Endothelial cell of umbilical vein (primary cell): Measurements from ENCODE around the gene PRRT4. TPM values are rescaled to one million over a fixed set of nuclear protein-coding genes. Genes with fewer than 3 reads are reported as not detected.

Experiments used
- BruUV-seq: library from RNA; stranded (reverse); fragments of 400-500 nt; replicated peaks from 2 replicates; lab custom pipeline; 2021; lab: Mats Ljungman, UMichigan
- CTCF ChIA-PET: fragments of 300-600, 350-600 bp; sonication (Branson Sonifier 250); formaldehyde crosslinking; loops from one replicate; lab custom pipeline; 2021; ENCODE audit warnings: antibody characterized with exemption, inconsistent platforms; lab: Charles Lee
- POLR2A ChIA-PET: fragments of 300-600, 350-600 bp; sonication (Branson Sonifier 250); formaldehyde crosslinking; loops from one replicate; lab custom pipeline; 2021; ENCODE audit warnings: antibody characterized with exemption, inconsistent platforms; lab: Charles Lee
- DNase-seq: peaks from one replicate; pipeline ENCODE4 v3.0.0-alpha.2; 2011; ENCODE audit warnings: low read depth, low spot score
- FAIRE-seq: peaks from 2 replicates; lab custom pipeline; 2011; peaks lifted over from hg19 to GRCh38; lab: Jason Lieb, UNC
- H2AFZ ChIP-seq: 2 replicates; pipeline ENCODE4 v1.6.0; 2012; ENCODE audit warnings: low read depth, low read length, control low read depth, inconsistent platforms
- H3K27ac ChIP-seq: 2 replicates; pipeline ENCODE4 v1.5.1; 2011; ENCODE audit warnings: low read depth, mild to moderate bottlenecking, control low read depth, low read length, moderate library complexity; ENCODE audit not compliant: insufficient read depth
- H3K27me3 ChIP-seq, 2 experiments: 2 replicates each; pipeline versions ENCODE4 v1.6.0 to v1.6.1; 2011; ENCODE audit warnings: low read length in 2 of 2, mixed read lengths in 1 of 2; ENCODE audit not compliant: control insufficient read depth in 2 of 2, insufficient read depth in 2 of 2
- H3K36me3 ChIP-seq, 2 experiments: 2 replicates in 1 of 2; 3 replicates in 1 of 2; pipeline ENCODE4 v1.5.1; 2011; ENCODE audit warnings: low read length in 2 of 2, mild to moderate bottlenecking in 1 of 2, moderate library complexity in 1 of 2; ENCODE audit not compliant: control insufficient read depth in 2 of 2, insufficient read depth in 2 of 2; ENCODE audit errors: extremely low read depth in 1 of 2
- H3K4me1 ChIP-seq: 3 replicates; pipeline ENCODE4 v1.5.1; 2011; ENCODE audit warnings: mild to moderate bottlenecking, low read length; ENCODE audit not compliant: control insufficient read depth, insufficient read depth; ENCODE audit errors: extremely low read depth
- H3K4me2 ChIP-seq: 2 replicates; pipeline ENCODE4 v1.6.1; 2011; ENCODE audit warnings: low read length, control low read depth, mixed read lengths; ENCODE audit not compliant: insufficient read depth
- H3K4me3 ChIP-seq, 3 experiments: fragments of 200-600 bp in 1 of 3; sonication (generic), shearing (Covaris generic) in 1 of 3; replicated peaks in 1 of 3; 2 replicates each; pipeline ENCODE4 v1.5.1; 2011 to 2016; ENCODE audit warnings: control low read depth in 3 of 3, low read length in 3 of 3, mild to moderate bottlenecking in 2 of 3, inconsistent platforms in 1 of 3, low read depth in 1 of 3, moderate library complexity in 1 of 3; ENCODE audit not compliant: insufficient read depth in 1 of 3
- H3K79me2 ChIP-seq: 2 replicates; pipeline ENCODE4 v1.6.0; 2012; ENCODE audit warnings: low read length, inconsistent platforms; ENCODE audit not compliant: control insufficient read depth, insufficient read depth
- H3K9ac ChIP-seq: replicated peaks from 2 replicates; pipeline ENCODE3; 2011; ENCODE audit warnings: low read length, control low read depth; ENCODE audit not compliant: insufficient read depth; ENCODE audit errors: extremely low read depth
- H3K9me1 ChIP-seq: replicated peaks from 3 replicates; pipeline ENCODE4 v1.6.0; 2011; ENCODE audit warnings: mild to moderate bottlenecking, low read length; ENCODE audit not compliant: control insufficient read depth, insufficient read depth; ENCODE audit errors: extremely low read depth
- H3K9me3 ChIP-seq: replicated peaks from 2 replicates; pipeline ENCODE4 v1.5.1; 2012; ENCODE audit warnings: low read length, inconsistent platforms; ENCODE audit not compliant: control insufficient read depth, insufficient read depth
- H4K20me1 ChIP-seq: replicated peaks from 2 replicates; pipeline ENCODE3; 2011; ENCODE audit warnings: mild to moderate bottlenecking, low read length; ENCODE audit not compliant: control insufficient read depth, insufficient read depth; ENCODE audit errors: extremely low read depth
- EZH2 ChIP-seq: IDR thresholded peaks from 2 replicates; pipeline ENCODE4 v1.6.1; 2012; ENCODE audit warnings: borderline replicate concordance, low read depth, mild to moderate bottlenecking, moderate library complexity, low read length, inconsistent platforms; ENCODE audit not compliant: severe bottlenecking
- FOS ChIP-seq: IDR thresholded peaks from 2 replicates; pipeline ENCODE4 v1.6.1; 2011; ENCODE audit warnings: mild to moderate bottlenecking, low read length, moderate library complexity, borderline replicate concordance; ENCODE audit not compliant: insufficient read depth
- JUN ChIP-seq: IDR thresholded peaks from 2 replicates; pipeline ENCODE4 v1.6.1; 2011; ENCODE audit warnings: borderline replicate concordance, low read depth; ENCODE audit not compliant: insufficient read length, insufficient read depth
- MYC ChIP-seq: IDR thresholded peaks from one replicate; pipeline ENCODE4 v1.6.1; 2011; ENCODE audit warnings: mild to moderate bottlenecking, low read depth, low read length
- POLR2A ChIP-seq: IDR thresholded peaks from 2 replicates; pipeline ENCODE4 v1.6.1; 2012; ENCODE audit warnings: low read depth, mild to moderate bottlenecking, control low read depth, low read length
- POLR2AphosphoS5 ChIP-seq: IDR thresholded peaks from 2 replicates; pipeline ENCODE4 v1.6.1; 2012; ENCODE audit warnings: low read depth, mild to moderate bottlenecking, control low read depth, low read length, moderate library complexity; ENCODE audit not compliant: insufficient read depth
- dilution Hi-C: fragments of 300-500 bp; cut with MboI; formaldehyde crosslinking; loops from one replicate; pipeline ENCODE4 v1.15.0; 2019; ENCODE audit warnings: low sequenced_read_pairs; ENCODE audit not compliant: extremely low pct_ligation_motif_present
- intact Hi-C: fragments of 100-400 bp; cut with micrococcal nuclease; formaldehyde crosslinking; loops from one replicate; pipeline ENCODE4 v1.10.0; 2022
- polyA plus RNA-seq, 4 experiments: library from polyadenylated mRNA; depleted of rRNA in 3 of 4; stranded (reverse) in 3 of 4; unstranded in 1 of 4; fragments of >200 nt; gene quantifications; 2 replicates each; pipeline versions ENCODE4 v1.2.1 to v1.2.3, GENCODE V29; 2011 to 2012; ENCODE audit warnings: missing spikeins in 1 of 4
- total RNA-seq: library from RNA; stranded (reverse); gene quantifications from 2 replicates; pipeline ENCODE4 v1.2.3, GENCODE V29; 2021
- TF ChIP-seq, protein P1 (sequence below): IDR thresholded peaks from 2 replicates; pipeline ENCODE4 v1.6.1; 2011; ENCODE audit not compliant: insufficient read depth, insufficient read length
- TF ChIP-seq, protein P2 (sequence below), 2 donors: IDR thresholded peaks; 1 replicate in 1 of 2; 2 replicates in 1 of 2; pipeline ENCODE4 v1.5.1; 2011; ENCODE audit warnings: low read length in 2 of 2, mild to moderate bottlenecking in 2 of 2, moderate library complexity in 2 of 2, control low read depth in 1 of 2, inconsistent platforms in 1 of 2, low read depth in 1 of 2; ENCODE audit not compliant: insufficient read depth in 1 of 2; ENCODE audit errors: extremely low read depth in 1 of 2

The PRRT4 gene
- total and polyA plus RNA-seq, 2 donors (not counting 3 experiments of a cell fraction or from before 2014, with no cell fraction given): 0.03 TPM; not detected in 1

DNA sequence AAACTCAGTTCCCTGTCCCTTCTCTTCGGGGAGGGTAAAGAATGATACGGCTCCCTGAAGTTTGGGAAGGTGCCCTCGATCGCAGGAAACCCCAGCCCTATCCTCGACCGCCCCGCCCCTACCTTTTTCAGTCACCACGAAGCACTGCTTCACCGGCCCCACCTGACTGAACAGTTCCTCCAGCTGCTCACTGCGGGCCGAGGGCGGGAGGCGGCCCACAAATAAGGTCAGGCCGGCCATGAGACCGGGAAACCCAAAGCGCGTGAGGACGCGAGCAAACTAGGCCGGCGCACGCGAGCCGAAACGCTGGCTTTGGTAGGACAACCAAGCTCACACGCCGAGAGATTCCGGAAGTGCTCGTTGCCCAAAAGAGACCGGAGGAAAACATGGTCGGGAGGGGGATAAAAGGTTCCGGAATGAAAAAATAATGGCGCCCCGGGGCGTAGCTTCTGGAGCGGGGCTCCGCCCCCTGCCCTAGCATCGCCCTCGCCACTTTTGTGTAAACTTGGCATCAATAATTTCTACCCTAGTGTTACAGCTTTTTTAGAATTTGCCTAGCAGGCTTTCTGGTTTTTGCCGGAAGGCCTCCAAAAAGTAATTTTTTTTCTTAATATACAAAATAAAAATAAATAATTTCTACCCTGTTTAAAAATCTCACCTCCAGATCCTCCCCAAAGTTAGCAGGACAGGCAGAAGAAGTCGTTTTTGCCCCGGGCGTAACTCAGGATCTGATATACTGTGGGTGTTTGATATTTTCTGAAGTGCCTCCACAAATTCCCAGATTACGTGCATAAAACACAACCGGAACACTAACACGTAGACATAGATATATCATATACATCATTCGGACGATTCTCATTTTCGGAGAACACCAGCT is 17.7 kb downstream of the PRRT4 start, which contains the start of gene RBM28:
RBM28 (minus strand) TSS at position 355 of the 877 bp plus-strand sequence; CDS start at position 240, 115 bp downstream.
- ChIA-PET POLR2A (no interaction called here), CTCF (interaction anchor here (1.0 to 16.4 kb wide), 6 partner anchors 9 to 116 kb away, joined by 3 to 778 read pairs (median 6); no protein-coding TSS in a partner anchor)
- dilution Hi-C loops (no loop called here), intact Hi-C loops (no loop called here)
- no peaks in the 10 kb centered on the region for H3K9me1 ChIP-seq
- H3K27me3 ChIP-seq: peaks cover 2 to 4% of the 10 kb centered on the region in 2 experiments
- no TSS peak for BruUV-seq
- peaks cover 30% of the 10 kb centered on the region for H3K79me2 ChIP-seq
- no peaks in the 10 kb centered on the region for H3K36me3 ChIP-seq
- peak within 1 kb of the TSS; percentile 76 for H3K9ac ChIP-seq
- H3K4me3 ChIP-seq: peak within 1 kb of the TSS; percentile 53 to 98 (median 85)
- FAIRE-seq (peak; percentile 85), DNase-seq (peak; percentile 89)
- no peaks in the 10 kb centered on the region for H4K20me1 ChIP-seq
- peaks cover 10% of the 10 kb centered on the region for H3K4me1 ChIP-seq
- peak within 1 kb of the TSS; percentile 21 for H3K27ac ChIP-seq
- peak within 1 kb of the TSS; percentile 94 for H3K4me2 ChIP-seq
- TF ChIP-seq, protein P1, sequence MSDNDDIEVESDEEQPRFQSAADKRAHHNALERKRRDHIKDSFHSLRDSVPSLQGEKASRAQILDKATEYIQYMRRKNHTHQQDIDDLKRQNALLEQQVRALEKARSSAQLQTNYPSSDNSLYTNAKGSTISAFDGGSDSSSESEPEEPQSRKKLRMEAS: peak; percentile 88
- TF ChIP-seq JUN (no peak), POLR2A (peak; percentile 93), MYC (no peak), FOS (no peak), EZH2 (no peak), POLR2AphosphoS5 (peak; percentile 79)
- TF ChIP-seq, protein P2, sequence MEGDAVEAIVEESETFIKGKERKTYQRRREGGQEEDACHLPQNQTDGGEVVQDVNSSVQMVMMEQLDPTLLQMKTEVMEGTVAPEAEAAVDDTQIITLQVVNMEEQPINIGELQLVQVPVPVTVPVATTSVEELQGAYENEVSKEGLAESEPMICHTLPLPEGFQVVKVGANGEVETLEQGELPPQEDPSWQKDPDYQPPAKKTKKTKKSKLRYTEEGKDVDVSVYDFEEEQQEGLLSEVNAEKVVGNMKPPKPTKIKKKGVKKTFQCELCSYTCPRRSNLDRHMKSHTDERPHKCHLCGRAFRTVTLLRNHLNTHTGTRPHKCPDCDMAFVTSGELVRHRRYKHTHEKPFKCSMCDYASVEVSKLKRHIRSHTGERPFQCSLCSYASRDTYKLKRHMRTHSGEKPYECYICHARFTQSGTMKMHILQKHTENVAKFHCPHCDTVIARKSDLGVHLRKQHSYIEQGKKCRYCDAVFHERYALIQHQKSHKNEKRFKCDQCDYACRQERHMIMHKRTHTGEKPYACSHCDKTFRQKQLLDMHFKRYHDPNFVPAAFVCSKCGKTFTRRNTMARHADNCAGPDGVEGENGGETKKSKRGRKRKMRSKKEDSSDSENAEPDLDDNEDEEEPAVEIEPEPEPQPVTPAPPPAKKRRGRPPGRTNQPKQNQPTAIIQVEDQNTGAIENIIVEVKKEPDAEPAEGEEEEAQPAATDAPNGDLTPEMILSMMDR (IDR thresholded peaks at IDR 0.05; ENCODE audit: extremely low read depth in 1 of 2, insufficient read depth in 1 of 2, low read depth in 1 of 2, low read length in 2 of 2): no peak
- H3K9me3 ChIP-seq: no peaks in the 10 kb centered on the region
- peak within 1 kb of the TSS; percentile 89 for H2AFZ ChIP-seq
